ENCODE measurements around the gene ALCAM.
A peak's percentile ranks its signal among the peaks of the same experiment; 100 is the strongest.

ALCAM gene

GRCh38 chr3:105527949-105528348 lies 161.2 kb downstream of the ALCAM start:
- in situ Hi-C loops (cut with MboI; ENCODE audit: low pct_unique_long_range_greater_than_20kb, low sequenced_read_pairs, unreplicated experiment), result loop anchor here (25.0 kb wide), 1 partner anchor 1084 kb away; no protein-coding TSS in a partner anchor
- no peak for TF ChIP-seq CTCF (IDR thresholded peaks at IDR 0.05; ENCODE audit: extremely low read depth, insufficient read depth, missing control alignments)
- DNase-seq (ENCODE audit: low spot score), result peak; percentile 31

DNA sequence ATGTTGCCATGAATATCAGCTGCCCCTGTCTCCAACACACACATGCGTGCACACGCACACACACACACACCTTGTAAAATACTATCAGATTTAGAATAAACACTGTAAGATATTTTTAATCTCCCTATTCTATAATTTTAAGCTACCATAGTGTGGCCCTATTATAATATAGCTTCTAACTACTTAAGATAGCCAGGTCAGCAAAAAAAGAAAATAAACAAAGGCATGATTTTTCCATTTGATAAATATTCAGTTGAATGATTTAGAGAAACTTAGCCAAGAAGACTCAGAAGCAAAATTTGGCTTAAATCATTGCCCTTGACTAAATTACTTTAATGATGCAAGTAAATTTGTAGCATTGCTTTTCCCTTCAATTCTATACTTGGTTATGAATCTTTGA lies 162.2 kb downstream of the ALCAM start:
- in situ Hi-C loops (cut with MboI; ENCODE audit: low pct_unique_long_range_greater_than_20kb, low sequenced_read_pairs, unreplicated experiment), result loop anchor here (25.0 kb wide), 1 partner anchor 1083 kb away; no protein-coding TSS in a partner anchor
- TF ChIP-seq CTCF (IDR thresholded peaks at IDR 0.05; ENCODE audit: extremely low read depth, insufficient read depth, missing control alignments), result no peak
- no peak for DNase-seq (ENCODE audit: low spot score)

DNA sequence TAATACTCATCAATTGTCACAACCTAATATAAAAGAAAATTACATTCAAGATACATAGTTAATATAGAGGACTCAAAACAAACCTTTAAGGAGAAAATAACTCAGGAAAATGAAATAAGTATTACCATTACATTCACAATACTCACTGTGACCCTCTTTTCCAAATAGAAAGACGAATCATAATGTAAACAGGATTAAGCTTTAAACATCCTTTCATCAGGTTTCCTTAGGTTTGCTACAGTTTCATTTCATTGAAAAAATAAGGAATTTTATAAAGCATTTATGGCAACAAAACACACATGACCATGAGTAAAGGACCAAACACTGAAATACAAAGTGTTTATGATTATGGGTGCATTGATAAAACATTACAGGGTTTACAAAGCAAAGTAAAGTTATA lies 162.7 kb downstream of the ALCAM start:
- in situ Hi-C loops (cut with MboI; ENCODE audit: low pct_unique_long_range_greater_than_20kb, low sequenced_read_pairs, unreplicated experiment), result loop anchor here (25.0 kb wide), 1 partner anchor 1083 kb away; no protein-coding TSS in a partner anchor
- no peak for TF ChIP-seq CTCF (IDR thresholded peaks at IDR 0.05; ENCODE audit: extremely low read depth, insufficient read depth, missing control alignments)
- DNase-seq (ENCODE audit: low spot score), result no peak

DNA sequence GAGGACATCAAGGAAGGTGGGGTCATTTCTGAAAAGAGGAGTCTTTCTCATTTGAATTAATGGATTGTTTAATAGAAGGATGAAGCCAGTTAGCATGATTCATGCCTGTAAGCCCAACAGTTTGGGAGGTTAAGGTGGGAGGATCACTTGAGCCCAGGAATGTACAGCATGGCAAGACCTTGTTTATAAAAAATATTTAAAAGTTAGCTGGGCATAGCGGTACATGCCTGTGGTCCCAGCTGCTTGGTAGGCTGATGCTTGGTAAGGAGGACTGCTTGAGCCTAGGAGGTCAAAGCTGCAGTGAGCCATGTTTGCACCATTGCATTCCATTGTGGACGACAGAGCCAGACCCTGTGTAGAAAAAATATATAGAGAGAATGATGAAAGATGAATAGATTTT lies 165.5 kb downstream of the ALCAM start:
- in situ Hi-C loops (cut with MboI; ENCODE audit: low pct_unique_long_range_greater_than_20kb, low sequenced_read_pairs, unreplicated experiment), result loop anchor here (25.0 kb wide), 1 partner anchor 1080 kb away; no protein-coding TSS in a partner anchor
- TF ChIP-seq CTCF (IDR thresholded peaks at IDR 0.05; ENCODE audit: extremely low read depth, insufficient read depth, missing control alignments), result no peak
- no peak for DNase-seq (ENCODE audit: low spot score)

DNA sequence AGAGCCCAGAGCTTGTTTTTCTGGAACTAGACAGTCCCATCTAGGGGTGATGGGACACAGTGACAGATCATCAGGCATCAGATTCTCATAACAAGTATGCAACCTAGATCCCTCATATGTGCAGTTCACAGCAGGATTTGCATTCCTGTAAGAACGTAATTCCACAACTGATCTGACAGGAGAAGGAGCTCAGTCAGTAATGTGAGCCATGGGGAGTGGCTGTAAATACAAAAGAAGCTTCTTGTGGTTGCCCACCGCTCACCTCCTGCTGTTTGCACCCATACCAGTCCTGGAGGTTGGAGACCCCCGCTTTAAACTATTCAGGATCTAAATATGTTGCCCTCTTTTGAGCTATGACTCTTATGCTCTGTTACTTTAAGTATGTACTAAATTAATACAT lies 167.3 kb downstream of the ALCAM start:
- DNase-seq (ENCODE audit: low spot score), result no peak
- TF ChIP-seq CTCF (IDR thresholded peaks at IDR 0.05; ENCODE audit: extremely low read depth, insufficient read depth, missing control alignments), result no peak
- in situ Hi-C loops (cut with MboI; ENCODE audit: low pct_unique_long_range_greater_than_20kb, low sequenced_read_pairs, unreplicated experiment), result loop anchor here (25.0 kb wide), 1 partner anchor 1078 kb away; no protein-coding TSS in a partner anchor

DNA sequence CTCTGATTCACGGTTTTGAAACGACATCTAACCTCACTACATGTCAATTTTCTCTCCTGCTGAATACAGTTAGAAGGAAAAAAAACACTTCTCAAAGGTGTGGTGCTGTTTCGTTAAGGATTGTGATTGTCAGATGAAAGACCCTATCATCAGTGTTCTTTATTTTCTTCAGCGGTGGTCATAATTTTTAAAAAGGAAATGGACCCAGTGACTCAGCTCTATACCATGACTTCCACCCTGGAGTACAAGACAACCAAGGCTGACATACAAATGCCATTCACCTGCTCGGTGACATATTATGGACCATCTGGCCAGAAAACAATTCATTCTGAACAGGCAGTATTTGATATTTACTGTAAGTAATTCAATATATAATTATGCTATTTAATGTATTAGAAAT lies 167.8 kb downstream of the ALCAM start:
- TF ChIP-seq CTCF (IDR thresholded peaks at IDR 0.05; ENCODE audit: extremely low read depth, insufficient read depth, missing control alignments), result no peak
- in situ Hi-C loops (cut with MboI; ENCODE audit: low pct_unique_long_range_greater_than_20kb, low sequenced_read_pairs, unreplicated experiment), result loop anchor here (25.0 kb wide), 1 partner anchor 1078 kb away; no protein-coding TSS in a partner anchor
- no peak for DNase-seq (ENCODE audit: low spot score)
